ENCODE data around the gene PTPRB. TPM values are rescaled to one million over a fixed set of nuclear protein-coding genes. Genes with fewer than 3 reads are reported as not detected.

The PTPRB gene
- total RNA-seq, 2 experiments from 2014 or later = not detected

DNA sequence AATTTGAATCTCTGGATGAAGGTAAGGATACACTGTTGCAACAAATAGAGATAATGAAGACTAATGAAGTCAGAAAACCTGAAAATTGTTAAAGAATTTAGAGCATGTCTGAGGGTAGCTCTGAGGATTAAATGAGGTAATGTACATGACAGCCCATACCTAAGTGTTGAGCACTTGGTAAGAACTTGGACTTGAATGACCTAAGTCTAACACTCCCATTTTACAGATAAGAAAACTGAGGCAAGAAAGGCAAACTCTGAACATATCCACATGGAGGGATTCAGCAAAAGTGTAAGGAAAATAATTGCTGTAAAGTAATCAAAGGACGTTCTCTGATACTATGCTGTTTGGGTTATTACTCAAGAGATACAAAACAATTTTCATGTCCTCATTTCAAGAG lies 29.0 kb downstream of the PTPRB start:
- Mint-ChIP-seq H3K36me3 (ENCODE audit: low read depth) (no peaks in the 10 kb centered on the region), H3K4me3 (no peak overlapping the region), H3K9me3 (no peaks in the 10 kb centered on the region), H3K27ac (no peak overlapping the region), H3K27me3 (ENCODE audit: low read depth) (peaks cover 37% of the 10 kb centered on the region), H3K4me1 (ENCODE audit: low read depth) (peaks cover 6% of the 10 kb centered on the region)
- intact Hi-C loops (cut with micrococcal nuclease) = no loop called here
- CTCF ChIA-PET = no interaction called here
- no peak for DNase-seq

- H3K27ac Mint-ChIP-seq = no peak overlapping the region
- no peak for DNase-seq
- no peaks in the 10 kb centered on the region for H3K36me3 Mint-ChIP-seq (ENCODE audit: low read depth)
- intact Hi-C loops (cut with micrococcal nuclease) = no loop called here
- CTCF ChIA-PET = no interaction called here
- no peaks in the 10 kb centered on the region for H3K9me3 Mint-ChIP-seq
- peaks cover 35% of the 10 kb centered on the region for H3K27me3 Mint-ChIP-seq (ENCODE audit: low read depth)
- H3K4me3 Mint-ChIP-seq = no peak overlapping the region
- H3K4me1 Mint-ChIP-seq (ENCODE audit: low read depth) = peaks cover 6% of the 10 kb centered on the region
Measured at GRCh38 chr12:70607107-70607506, 30.1 kb downstream of the PTPRB start.

- DNase-seq = no peak
- intact Hi-C loops (cut with micrococcal nuclease) = no loop called here
- CTCF ChIA-PET = interaction anchor here (0.7 kb wide), 1 partner anchor 15 kb away, joined by 3 read pairs; no protein-coding TSS in a partner anchor
- no peaks in the 10 kb centered on the region for H3K9me3 Mint-ChIP-seq
- H3K27ac Mint-ChIP-seq = no peak overlapping the region
- no peaks in the 10 kb centered on the region for H3K36me3 Mint-ChIP-seq (ENCODE audit: low read depth)
- H3K4me1 Mint-ChIP-seq (ENCODE audit: low read depth) = peaks cover 6% of the 10 kb centered on the region
- no peak overlapping the region for H3K4me3 Mint-ChIP-seq
- peaks cover 33% of the 10 kb centered on the region for H3K27me3 Mint-ChIP-seq (ENCODE audit: low read depth)
Measured at GRCh38 chr12:70605976-70606375, 31.3 kb downstream of the PTPRB start.

DNA sequence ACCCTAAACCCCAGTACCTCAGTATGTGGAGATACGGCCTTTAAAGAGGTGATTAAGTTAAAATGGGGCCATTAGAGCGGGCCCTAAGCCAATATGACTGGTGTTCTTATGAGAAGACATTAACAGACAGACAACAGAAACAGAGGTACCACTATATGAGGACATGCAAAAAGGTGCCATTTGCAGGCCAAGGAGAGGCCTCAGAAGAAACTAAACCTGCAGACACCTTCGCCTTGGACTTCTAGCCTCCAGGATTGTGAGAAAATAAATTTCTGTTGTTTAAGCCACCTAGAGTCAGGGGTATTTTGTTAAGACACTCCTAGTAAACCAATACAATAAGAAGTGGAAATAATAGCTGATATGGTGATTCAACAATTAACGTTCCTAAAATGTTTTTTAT lies 32.6 kb downstream of the PTPRB start:
- peaks cover 4% of the 10 kb centered on the region for H3K4me1 Mint-ChIP-seq (ENCODE audit: low read depth)
- no peaks in the 10 kb centered on the region for H3K9me3 Mint-ChIP-seq
- DNase-seq = no peak
- intact Hi-C loops (cut with micrococcal nuclease) = no loop called here
- no peak overlapping the region for H3K27ac Mint-ChIP-seq
- no peak overlapping the region for H3K4me3 Mint-ChIP-seq
- no peaks in the 10 kb centered on the region for H3K36me3 Mint-ChIP-seq (ENCODE audit: low read depth)
- peaks cover 26% of the 10 kb centered on the region for H3K27me3 Mint-ChIP-seq (ENCODE audit: low read depth)
- CTCF ChIA-PET = no interaction called here

DNA sequence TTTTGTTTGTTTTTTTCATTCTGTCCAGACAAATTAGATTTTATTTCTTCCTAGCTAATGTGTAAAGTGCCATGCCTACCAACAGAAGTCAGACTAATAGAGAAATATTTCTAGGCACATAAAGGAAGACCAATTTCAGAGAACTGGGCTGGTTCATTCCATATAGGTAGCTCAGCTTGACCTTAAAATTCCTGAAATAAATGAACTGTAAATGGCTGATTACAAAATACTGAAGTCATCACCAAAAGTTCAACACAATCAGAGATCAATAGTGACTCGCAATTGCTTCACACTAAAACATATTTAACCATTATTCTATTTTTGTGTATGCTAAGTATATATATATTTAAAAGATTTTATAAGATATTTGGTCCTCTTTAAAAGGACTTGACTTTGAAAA lies 34.2 kb downstream of the PTPRB start:
- no peak overlapping the region for H3K27ac Mint-ChIP-seq
- intact Hi-C loops (cut with micrococcal nuclease) = no loop called here
- CTCF ChIA-PET = no interaction called here
- H3K4me1 Mint-ChIP-seq (ENCODE audit: low read depth) = no peaks in the 10 kb centered on the region
- no peak for DNase-seq
- no peaks in the 10 kb centered on the region for H3K36me3 Mint-ChIP-seq (ENCODE audit: low read depth)
- H3K9me3 Mint-ChIP-seq = no peaks in the 10 kb centered on the region
- H3K27me3 Mint-ChIP-seq (ENCODE audit: low read depth) = peaks cover 12% of the 10 kb centered on the region
- no peak overlapping the region for H3K4me3 Mint-ChIP-seq

GRCh38 chr12:70598467-70599193 lies 38.6 kb downstream of the PTPRB start:
- CTCF ChIA-PET = no interaction called here

DNA sequence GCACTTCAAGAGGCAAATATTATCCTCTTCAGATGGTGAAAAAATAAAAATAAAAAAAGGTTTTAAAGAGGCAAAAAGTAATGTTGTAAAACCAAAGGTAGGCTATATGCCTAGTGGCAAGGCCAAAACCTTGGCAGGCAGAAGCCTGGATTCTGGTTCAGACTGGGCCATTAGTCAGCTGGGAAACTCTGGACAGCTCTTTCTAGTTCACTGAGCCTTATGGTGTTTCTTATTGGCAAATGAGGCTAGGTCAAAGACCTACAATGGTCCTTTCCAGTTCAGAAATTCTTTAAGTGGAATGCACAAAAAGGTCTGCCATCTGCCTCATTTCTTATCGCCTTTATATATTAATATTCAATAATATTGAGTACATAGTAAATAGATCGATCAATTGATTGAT lies 44.6 kb downstream of the PTPRB start:
- H3K27ac Mint-ChIP-seq = no peak overlapping the region
- intact Hi-C loops (cut with micrococcal nuclease) = no loop called here
- CTCF ChIA-PET = no interaction called here
- no peaks in the 10 kb centered on the region for H3K36me3 Mint-ChIP-seq (ENCODE audit: low read depth)
- peaks cover 25% of the 10 kb centered on the region for H3K27me3 Mint-ChIP-seq (ENCODE audit: low read depth)
- no peaks in the 10 kb centered on the region for H3K9me3 Mint-ChIP-seq
- no peak overlapping the region for H3K4me3 Mint-ChIP-seq
- DNase-seq = no peak
- no peaks in the 10 kb centered on the region for H3K4me1 Mint-ChIP-seq (ENCODE audit: low read depth)

More at GRCh38 chr12:70598467-70599193, 38.6 kb downstream of the PTPRB start:
- Mint-ChIP-seq H3K27ac (no peak overlapping the region), H3K4me3 (no peak overlapping the region), H3K27me3 (ENCODE audit: low read depth) (peaks cover 8% of the 10 kb centered on the region), H3K36me3 (ENCODE audit: low read depth) (no peaks in the 10 kb centered on the region), H3K9me3 (no peaks in the 10 kb centered on the region), H3K4me1 (ENCODE audit: low read depth) (no peaks in the 10 kb centered on the region)
- intact Hi-C loops (cut with micrococcal nuclease) = no loop called here
- DNase-seq = no peak

DNA sequence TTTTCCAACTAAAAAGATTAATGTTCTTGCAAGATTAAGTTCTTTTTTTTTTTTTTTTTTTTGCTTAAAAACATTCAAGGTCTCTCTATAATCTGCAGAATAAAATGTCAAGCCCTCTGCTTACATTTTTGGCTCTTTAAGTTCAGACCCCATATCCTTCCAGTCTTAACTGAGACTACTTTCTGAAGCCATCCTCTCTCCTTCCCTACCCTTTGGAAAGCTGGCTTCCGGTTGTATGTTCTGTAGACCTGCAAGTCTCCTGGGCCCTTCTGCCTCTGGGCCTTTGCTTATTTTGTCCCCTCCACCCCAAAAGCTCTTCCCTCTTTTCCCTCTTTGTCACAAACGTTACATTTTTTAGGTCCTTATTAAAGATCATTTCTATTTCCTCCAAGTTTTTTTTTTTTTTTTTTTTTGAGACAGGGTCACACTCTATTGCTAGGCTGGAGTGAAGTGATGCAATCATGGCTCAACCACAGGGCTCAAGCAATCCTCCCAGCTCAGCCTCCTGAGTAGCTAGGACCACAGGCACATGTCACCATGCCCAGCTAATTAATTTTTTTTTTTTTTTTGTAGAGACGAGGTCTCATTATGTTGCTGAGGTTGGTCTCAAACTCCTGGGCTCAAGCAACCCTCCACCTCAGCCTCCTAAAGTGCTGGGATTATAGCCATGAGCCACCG lies 46.5 kb downstream of the PTPRB start:
- H3K4me1 Mint-ChIP-seq (ENCODE audit: low read depth) = no peaks in the 10 kb centered on the region
- DNase-seq = no peak
- peaks cover 33% of the 10 kb centered on the region for H3K27me3 Mint-ChIP-seq (ENCODE audit: low read depth)
- peaks cover 5% of the 10 kb centered on the region for H3K9me3 Mint-ChIP-seq
- intact Hi-C loops (cut with micrococcal nuclease) = loop anchor here (1.0 kb wide), 2 partner anchors 129 to 140 kb away; no protein-coding TSS in a partner anchor
- H3K4me3 Mint-ChIP-seq = no peak overlapping the region
- H3K36me3 Mint-ChIP-seq (ENCODE audit: low read depth) = no peaks in the 10 kb centered on the region
- H3K27ac Mint-ChIP-seq = no peak overlapping the region
- CTCF ChIA-PET = interaction anchor here (0.6 to 1.8 kb wide), 8 partner anchors 15 to 804 kb away, joined by 3 to 9 read pairs (median 3); no protein-coding TSS in a partner anchor

- intact Hi-C loops (cut with micrococcal nuclease) = loop anchor here (1.0 kb wide), 2 partner anchors 129 to 140 kb away; no protein-coding TSS in a partner anchor
- Mint-ChIP-seq H3K27ac (no peak overlapping the region), H3K4me3 (no peak overlapping the region), H3K27me3 (ENCODE audit: low read depth) (peaks cover 31% of the 10 kb centered on the region), H3K36me3 (ENCODE audit: low read depth) (no peaks in the 10 kb centered on the region), H3K4me1 (ENCODE audit: low read depth) (no peaks in the 10 kb centered on the region), H3K9me3 (peaks cover 5% of the 10 kb centered on the region)
- CTCF ChIA-PET = interaction anchor here (1.0 to 1.8 kb wide), 3 partner anchors 16 to 804 kb away, joined by 3 read pairs; no protein-coding TSS in a partner anchor
- DNase-seq = peak; percentile 72
Measured at GRCh38 chr12:70590051-70590450, 47.2 kb downstream of the PTPRB start.

DNA sequence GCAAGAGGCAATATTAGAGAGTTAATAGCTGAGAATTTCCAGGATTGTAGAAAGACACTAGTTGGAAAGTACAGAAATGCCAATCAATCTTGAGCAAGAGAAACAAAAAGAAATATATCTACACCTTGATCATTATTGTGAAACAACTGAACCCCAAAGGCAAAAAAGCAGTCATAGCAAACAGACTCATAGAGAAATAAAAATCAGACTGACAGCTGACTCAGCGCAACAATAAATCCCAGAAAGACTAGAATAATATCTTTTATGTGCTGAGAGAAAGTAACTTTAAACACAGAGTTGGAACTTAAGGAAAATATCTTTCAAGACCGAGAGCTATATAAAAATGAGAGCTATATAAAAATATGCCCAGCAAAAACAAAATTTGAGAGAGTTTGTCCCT lies 52.9 kb downstream of the PTPRB start:
- CTCF ChIA-PET = interaction anchor here (1.6 kb wide), 1 partner anchor 684 kb away, joined by 5 read pairs; no protein-coding TSS in a partner anchor
- H3K4me3 Mint-ChIP-seq = no peak overlapping the region
- no peak for DNase-seq

DNA sequence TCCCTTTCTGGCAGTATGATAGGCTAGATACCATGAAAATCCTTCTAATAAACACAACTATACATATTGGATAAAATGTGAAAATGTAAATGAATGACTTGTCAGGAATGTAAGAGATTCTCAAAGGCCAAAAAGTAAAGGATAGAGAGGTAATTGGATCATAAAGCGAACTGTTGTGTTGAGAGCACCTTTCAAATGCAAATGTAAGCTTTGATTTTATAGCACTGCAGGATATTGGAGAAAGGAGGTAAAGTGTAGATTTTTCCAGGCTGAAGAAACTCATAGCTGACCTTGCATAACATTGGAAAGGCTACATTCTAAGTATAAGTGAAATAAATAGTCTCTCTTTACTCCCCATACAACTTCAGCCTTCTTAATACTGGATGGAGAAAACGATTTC lies 54.0 kb downstream of the PTPRB start:
- H3K4me3 Mint-ChIP-seq = no peak overlapping the region
- CTCF ChIA-PET = interaction anchor here (1.2 to 1.6 kb wide), 2 partner anchors 682 to 683 kb away, joined by 3 to 5 read pairs; no protein-coding TSS in a partner anchor
- no peaks in the 10 kb centered on the region for H3K36me3 Mint-ChIP-seq (ENCODE audit: low read depth)
- DNase-seq = no peak
- intact Hi-C loops (cut with micrococcal nuclease) = no loop called here
- peaks cover 18% of the 10 kb centered on the region for H3K27me3 Mint-ChIP-seq (ENCODE audit: low read depth)
- no peaks in the 10 kb centered on the region for H3K4me1 Mint-ChIP-seq (ENCODE audit: low read depth)
- H3K9me3 Mint-ChIP-seq = peaks cover 5% of the 10 kb centered on the region
- H3K27ac Mint-ChIP-seq = no peak overlapping the region

More for the DNA sequence above, 52.9 kb downstream of the PTPRB start:
- H3K36me3 Mint-ChIP-seq (ENCODE audit: low read depth) = no peaks in the 10 kb centered on the region
- intact Hi-C loops (cut with micrococcal nuclease) = no loop called here
- no peak overlapping the region for H3K27ac Mint-ChIP-seq
- no peaks in the 10 kb centered on the region for H3K4me1 Mint-ChIP-seq (ENCODE audit: low read depth)
- H3K27me3 Mint-ChIP-seq (ENCODE audit: low read depth) = peaks cover 23% of the 10 kb centered on the region
- H3K9me3 Mint-ChIP-seq = peaks cover 5% of the 10 kb centered on the region

- Mint-ChIP-seq H3K9me3 (peaks cover 1% of the 10 kb centered on the region), H3K4me3 (no peak overlapping the region), H3K27me3 (ENCODE audit: low read depth) (peaks cover 10% of the 10 kb centered on the region), H3K36me3 (ENCODE audit: low read depth) (no peaks in the 10 kb centered on the region), H3K4me1 (ENCODE audit: low read depth) (no peaks in the 10 kb centered on the region), H3K27ac (no peak overlapping the region)
- CTCF ChIA-PET = interaction anchor here (0.6 kb wide), 2 partner anchors 452 to 588 kb away, joined by 3 to 4 read pairs; no protein-coding TSS in a partner anchor
- no peak for DNase-seq
- intact Hi-C loops (cut with micrococcal nuclease) = no loop called here
Measured at GRCh38 chr12:70581208-70581607, 56.0 kb downstream of the PTPRB start.

All from activated naive CD4-positive, alpha-beta T cell treated with anti-CD3 and anti-CD28 coated beads for 36 hours (primary cell).